ENCODE data around the gene HMOX1.

GRCh38 chr22:35426801-35427140, 45.9 kb downstream of the HMOX1 start:
- TF ChIP-seq CTCF (IDR thresholded peaks at IDR 0.05) (no peak), POLR2A (IDR thresholded peaks at IDR 0.05) (no peak)
